HL-60/S4 treated with retinoic acid at 250 ng/mL for 4 days and 3 days (cell line): ENCODE measurements around the gene IARS1.

Source experiments
- in situ Hi-C: fragments of 300-500 bp; cut with MboI; formaldehyde crosslinking; loops from 2 replicates; pipeline ENCODE4 v1.7.0; 2022; ENCODE audit warnings: low sequenced_read_pairs

The IARS1 gene

GRCh38 chr9:92245005-92245797, 48.3 kb downstream of the IARS1 start:
- in situ Hi-C loops: no loop called here
